ENCODE measurements around the gene LARGE2. TPM values are rescaled to one million over a fixed set of nuclear protein-coding genes. Genes with fewer than 3 reads are reported as not detected.
A peak's percentile ranks its signal among the peaks of the same experiment; 100 is the strongest.

LARGE2 gene
- total and polyA plus RNA-seq, 2 experiments from 2014 or later = 89.8 to 107 TPM

DNA sequence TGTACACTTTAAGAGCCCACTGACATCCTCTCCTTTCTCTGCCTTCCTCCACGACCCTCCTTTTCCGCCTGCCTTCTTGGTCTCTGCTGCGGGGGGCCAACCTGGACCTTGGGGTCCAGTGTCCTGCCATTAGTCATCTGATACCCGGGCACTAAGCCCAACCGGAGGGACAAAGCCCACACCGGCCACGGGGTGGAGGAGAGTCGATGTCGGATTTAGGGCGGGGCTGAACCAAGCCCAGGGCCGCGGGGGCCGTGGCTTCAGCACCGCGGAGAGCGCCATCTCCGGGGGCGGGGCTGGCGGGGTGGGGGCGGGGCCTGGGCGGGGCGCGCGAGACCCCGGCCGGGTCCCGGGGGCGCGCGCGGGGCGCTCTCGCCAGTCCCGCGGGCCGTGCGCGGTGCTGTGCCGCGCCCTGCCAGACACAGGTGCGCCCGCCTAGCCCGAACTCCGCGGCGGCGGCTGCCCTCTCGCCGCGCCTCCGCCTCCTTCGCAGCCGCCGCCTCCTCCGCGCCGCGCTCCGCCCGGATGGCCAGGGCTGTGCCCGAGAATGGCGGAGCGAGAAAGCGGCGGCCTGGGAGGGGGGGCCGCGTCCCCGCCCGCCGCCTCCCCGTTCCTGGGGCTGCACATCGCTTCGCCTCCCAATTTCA, 37.1 kb upstream of the LARGE2 start, which contains the start of gene MAPK8IP1:
Gene MAPK8IP1, plus strand, starts transcription at position 378 of the 647 bp plus-strand sequence. Its CDS starts 170 bp downstream, at position 548.
- Histone ChIP-seq H3K4me2 (peak within 1 kb of the TSS; percentile 97), H2AFZ (peak within 1 kb of the TSS; percentile 94), H3K27me3 (ENCODE audit: insufficient read depth) (no peaks in the 10 kb centered on the region), H3K4me1 (ENCODE audit: insufficient read depth) (peaks cover 9% of the 10 kb centered on the region; the same call in 1 of the 2 replicates), H4K20me1 (replicated peaks; ENCODE audit: insufficient read depth) (peaks cover 10% of the 10 kb centered on the region), H3K9me2 (ENCODE audit: insufficient read depth) (no peaks in the 10 kb centered on the region), H3F3A (replicated peaks; ENCODE audit: low read depth) (no peaks in the 10 kb centered on the region), H3K4me3 (peak within 1 kb of the TSS; percentile 89), H3K79me2 (replicated peaks; ENCODE audit: insufficient read depth) (peaks cover 9% of the 10 kb centered on the region; the same call in 1 of the 2 replicates), H3K36me3 (ENCODE audit: insufficient read depth) (no peaks in the 10 kb centered on the region), H3K27ac (ENCODE audit: low read depth) (no peak within 1 kb of the TSS)
- Mint-ChIP-seq H3K36me3 (ENCODE audit: low read depth) (no peaks in the 10 kb centered on the region; the same call in 2 of the 3 replicates), H3K27ac (no peak within 1 kb of the TSS), H3K4me3 (peak within 1 kb of the TSS; percentile 79), H3K9me3 (no peaks in the 10 kb centered on the region), H3K27me3 (ENCODE audit: insufficient read depth, low read depth, poor library complexity) (peaks cover 4% of the 10 kb centered on the region), H3K4me1 (peaks cover 10% of the 10 kb centered on the region)
- ATAC-seq (peak; percentile 84), DNase-seq (ENCODE audit: low spot score) (peak; percentile 88)
- peak; percentile 48; the same call in 1 of the 2 replicates for TF ChIP-seq POLR2AphosphoS5 (IDR thresholded peaks at IDR 0.05; ENCODE audit: low read depth)
- TF ChIP-seq, protein P1, sequence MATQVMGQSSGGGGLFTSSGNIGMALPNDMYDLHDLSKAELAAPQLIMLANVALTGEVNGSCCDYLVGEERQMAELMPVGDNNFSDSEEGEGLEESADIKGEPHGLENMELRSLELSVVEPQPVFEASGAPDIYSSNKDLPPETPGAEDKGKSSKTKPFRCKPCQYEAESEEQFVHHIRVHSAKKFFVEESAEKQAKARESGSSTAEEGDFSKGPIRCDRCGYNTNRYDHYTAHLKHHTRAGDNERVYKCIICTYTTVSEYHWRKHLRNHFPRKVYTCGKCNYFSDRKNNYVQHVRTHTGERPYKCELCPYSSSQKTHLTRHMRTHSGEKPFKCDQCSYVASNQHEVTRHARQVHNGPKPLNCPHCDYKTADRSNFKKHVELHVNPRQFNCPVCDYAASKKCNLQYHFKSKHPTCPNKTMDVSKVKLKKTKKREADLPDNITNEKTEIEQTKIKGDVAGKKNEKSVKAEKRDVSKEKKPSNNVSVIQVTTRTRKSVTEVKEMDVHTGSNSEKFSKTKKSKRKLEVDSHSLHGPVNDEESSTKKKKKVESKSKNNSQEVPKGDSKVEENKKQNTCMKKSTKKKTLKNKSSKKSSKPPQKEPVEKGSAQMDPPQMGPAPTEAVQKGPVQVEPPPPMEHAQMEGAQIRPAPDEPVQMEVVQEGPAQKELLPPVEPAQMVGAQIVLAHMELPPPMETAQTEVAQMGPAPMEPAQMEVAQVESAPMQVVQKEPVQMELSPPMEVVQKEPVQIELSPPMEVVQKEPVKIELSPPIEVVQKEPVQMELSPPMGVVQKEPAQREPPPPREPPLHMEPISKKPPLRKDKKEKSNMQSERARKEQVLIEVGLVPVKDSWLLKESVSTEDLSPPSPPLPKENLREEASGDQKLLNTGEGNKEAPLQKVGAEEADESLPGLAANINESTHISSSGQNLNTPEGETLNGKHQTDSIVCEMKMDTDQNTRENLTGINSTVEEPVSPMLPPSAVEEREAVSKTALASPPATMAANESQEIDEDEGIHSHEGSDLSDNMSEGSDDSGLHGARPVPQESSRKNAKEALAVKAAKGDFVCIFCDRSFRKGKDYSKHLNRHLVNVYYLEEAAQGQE (IDR thresholded peaks at IDR 0.05; ENCODE audit: unreplicated experiment) = peak; percentile 76
- TF ChIP-seq STAT1 (IDR thresholded peaks at IDR 0.05; ENCODE audit: unreplicated experiment) = no peak
- no peak for TF ChIP-seq JUNB (IDR thresholded peaks at IDR 0.05; ENCODE audit: unreplicated experiment)
- no peak for TF ChIP-seq CREB1 (CRISPR knock-in tag; IDR thresholded peaks at IDR 0.05; ENCODE audit: low read depth)
- no peak for TF ChIP-seq EZH2phosphoT487 (IDR thresholded peaks at IDR 0.05; ENCODE audit: unreplicated experiment)
- TF ChIP-seq, protein P2, sequence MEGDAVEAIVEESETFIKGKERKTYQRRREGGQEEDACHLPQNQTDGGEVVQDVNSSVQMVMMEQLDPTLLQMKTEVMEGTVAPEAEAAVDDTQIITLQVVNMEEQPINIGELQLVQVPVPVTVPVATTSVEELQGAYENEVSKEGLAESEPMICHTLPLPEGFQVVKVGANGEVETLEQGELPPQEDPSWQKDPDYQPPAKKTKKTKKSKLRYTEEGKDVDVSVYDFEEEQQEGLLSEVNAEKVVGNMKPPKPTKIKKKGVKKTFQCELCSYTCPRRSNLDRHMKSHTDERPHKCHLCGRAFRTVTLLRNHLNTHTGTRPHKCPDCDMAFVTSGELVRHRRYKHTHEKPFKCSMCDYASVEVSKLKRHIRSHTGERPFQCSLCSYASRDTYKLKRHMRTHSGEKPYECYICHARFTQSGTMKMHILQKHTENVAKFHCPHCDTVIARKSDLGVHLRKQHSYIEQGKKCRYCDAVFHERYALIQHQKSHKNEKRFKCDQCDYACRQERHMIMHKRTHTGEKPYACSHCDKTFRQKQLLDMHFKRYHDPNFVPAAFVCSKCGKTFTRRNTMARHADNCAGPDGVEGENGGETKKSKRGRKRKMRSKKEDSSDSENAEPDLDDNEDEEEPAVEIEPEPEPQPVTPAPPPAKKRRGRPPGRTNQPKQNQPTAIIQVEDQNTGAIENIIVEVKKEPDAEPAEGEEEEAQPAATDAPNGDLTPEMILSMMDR (conservative IDR thresholded peaks at IDR 0.05; ENCODE audit: low read depth in 2 of 2) = 0 out of 4 replicates have a peak, but pooled peaks of 1 of the 2 experiments have one; percentile 2
- TF ChIP-seq, protein P3, sequence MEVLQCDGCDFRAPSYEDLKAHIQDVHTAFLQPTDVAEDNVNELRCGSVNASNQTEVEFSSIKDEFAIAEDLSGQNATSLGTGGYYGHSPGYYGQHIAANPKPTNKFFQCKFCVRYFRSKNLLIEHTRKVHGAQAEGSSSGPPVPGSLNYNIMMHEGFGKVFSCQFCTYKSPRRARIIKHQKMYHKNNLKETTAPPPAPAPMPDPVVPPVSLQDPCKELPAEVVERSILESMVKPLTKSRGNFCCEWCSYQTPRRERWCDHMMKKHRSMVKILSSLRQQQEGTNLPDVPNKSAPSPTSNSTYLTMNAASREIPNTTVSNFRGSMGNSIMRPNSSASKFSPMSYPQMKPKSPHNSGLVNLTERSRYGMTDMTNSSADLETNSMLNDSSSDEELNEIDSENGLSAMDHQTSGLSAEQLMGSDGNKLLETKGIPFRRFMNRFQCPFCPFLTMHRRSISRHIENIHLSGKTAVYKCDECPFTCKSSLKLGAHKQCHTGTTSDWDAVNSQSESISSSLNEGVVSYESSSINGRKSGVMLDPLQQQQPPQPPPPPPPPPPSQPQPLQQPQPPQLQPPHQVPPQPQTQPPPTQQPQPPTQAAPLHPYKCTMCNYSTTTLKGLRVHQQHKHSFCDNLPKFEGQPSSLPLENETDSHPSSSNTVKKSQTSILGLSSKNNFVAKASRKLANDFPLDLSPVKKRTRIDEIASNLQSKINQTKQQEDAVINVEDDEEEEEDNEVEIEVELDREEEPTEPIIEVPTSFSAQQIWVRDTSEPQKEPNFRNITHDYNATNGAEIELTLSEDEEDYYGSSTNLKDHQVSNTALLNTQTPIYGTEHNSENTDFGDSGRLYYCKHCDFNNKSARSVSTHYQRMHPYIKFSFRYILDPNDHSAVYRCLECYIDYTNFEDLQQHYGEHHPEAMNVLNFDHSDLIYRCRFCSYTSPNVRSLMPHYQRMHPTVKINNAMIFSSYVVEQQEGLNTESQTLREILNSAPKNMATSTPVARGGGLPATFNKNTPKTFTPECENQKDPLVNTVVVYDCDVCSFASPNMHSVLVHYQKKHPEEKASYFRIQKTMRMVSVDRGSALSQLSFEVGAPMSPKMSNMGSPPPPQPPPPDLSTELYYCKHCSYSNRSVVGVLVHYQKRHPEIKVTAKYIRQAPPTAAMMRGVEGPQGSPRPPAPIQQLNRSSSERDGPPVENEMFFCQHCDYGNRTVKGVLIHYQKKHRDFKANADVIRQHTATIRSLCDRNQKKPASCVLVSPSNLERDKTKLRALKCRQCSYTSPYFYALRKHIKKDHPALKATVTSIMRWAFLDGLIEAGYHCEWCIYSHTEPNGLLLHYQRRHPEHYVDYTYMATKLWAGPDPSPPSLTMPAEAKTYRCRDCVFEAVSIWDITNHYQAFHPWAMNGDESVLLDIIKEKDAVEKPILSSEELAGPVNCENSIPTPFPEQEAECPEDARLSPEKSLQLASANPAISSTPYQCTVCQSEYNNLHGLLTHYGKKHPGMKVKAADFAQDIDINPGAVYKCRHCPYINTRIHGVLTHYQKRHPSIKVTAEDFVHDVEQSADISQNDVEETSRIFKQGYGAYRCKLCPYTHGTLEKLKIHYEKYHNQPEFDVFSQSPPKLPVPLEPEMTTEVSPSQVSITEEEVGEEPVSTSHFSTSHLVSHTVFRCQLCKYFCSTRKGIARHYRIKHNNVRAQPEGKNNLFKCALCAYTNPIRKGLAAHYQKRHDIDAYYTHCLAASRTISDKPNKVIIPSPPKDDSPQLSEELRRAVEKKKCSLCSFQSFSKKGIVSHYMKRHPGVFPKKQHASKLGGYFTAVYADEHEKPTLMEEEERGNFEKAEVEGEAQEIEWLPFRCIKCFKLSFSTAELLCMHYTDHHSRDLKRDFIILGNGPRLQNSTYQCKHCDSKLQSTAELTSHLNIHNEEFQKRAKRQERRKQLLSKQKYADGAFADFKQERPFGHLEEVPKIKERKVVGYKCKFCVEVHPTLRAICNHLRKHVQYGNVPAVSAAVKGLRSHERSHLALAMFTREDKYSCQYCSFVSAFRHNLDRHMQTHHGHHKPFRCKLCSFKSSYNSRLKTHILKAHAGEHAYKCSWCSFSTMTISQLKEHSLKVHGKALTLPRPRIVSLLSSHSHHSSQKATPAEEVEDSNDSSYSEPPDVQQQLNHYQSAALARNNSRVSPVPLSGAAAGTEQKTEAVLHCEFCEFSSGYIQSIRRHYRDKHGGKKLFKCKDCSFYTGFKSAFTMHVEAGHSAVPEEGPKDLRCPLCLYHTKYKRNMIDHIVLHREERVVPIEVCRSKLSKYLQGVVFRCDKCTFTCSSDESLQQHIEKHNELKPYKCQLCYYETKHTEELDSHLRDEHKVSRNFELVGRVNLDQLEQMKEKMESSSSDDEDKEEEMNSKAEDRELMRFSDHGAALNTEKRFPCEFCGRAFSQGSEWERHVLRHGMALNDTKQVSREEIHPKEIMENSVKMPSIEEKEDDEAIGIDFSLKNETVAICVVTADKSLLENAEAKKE (CRISPR knock-in tag; IDR thresholded peaks at IDR 0.05) = no peak
- no peak for TF ChIP-seq NANOG (IDR thresholded peaks at IDR 0.05; ENCODE audit: borderline replicate concordance)
- no peak for TF ChIP-seq EZH2 (IDR thresholded peaks at IDR 0.05; ENCODE audit: low read depth, unreplicated experiment)
- no peak for TF ChIP-seq ZNF114 (CRISPR knock-in tag; IDR thresholded peaks at IDR 0.05)
